A673 (cell line): ENCODE measurements around the gene DARS1. TPM values are rescaled to one million over a fixed set of nuclear protein-coding genes. Genes with fewer than 3 reads are reported as not detected.

Experiments used
- BruUV-seq: library from RNA; stranded (reverse); fragments of 400-500 nt; replicated peaks from 2 replicates; lab custom pipeline; 2021; lab: Mats Ljungman, UMichigan
- CTCF ChIA-PET: fragments of 300-600 bp; sonication (Branson Sonifier 250); formaldehyde crosslinking; loops from one replicate; lab custom pipeline; 2022; ENCODE audit warnings: antibody characterized with exemption; lab: Charles Lee
- POLR2A ChIA-PET: fragments of 300-600 bp; sonication (Branson Sonifier 250); formaldehyde crosslinking; loops from one replicate; lab custom pipeline; 2022; ENCODE audit warnings: antibody characterized with exemption; ENCODE audit not compliant: low non-redundant PET; lab: Charles Lee
- DNase-seq: peaks from one replicate; pipeline ENCODE4 v3.0.0-alpha.2; 2015; ENCODE audit warnings: low spot score
- H3K27ac ChIP-seq: fragments of 200-600 bp; sonication (generic); 2 replicates; pipeline ENCODE4 v1.5.1; 2016; ENCODE audit warnings: mixed run types, low read depth, mild to moderate bottlenecking, mixed read lengths, antibody characterized with exemption, low read length; ENCODE audit not compliant: poor library complexity, severe bottlenecking
- H3K27me3 ChIP-seq: fragments of 200-600 bp; sonication (generic); replicated peaks from 2 replicates; pipeline ENCODE4 v1.6.1; 2017; ENCODE audit warnings: mixed run types, low read depth, mild to moderate bottlenecking, mixed read lengths, antibody characterized with exemption, low read length; ENCODE audit not compliant: insufficient read depth, poor library complexity
- H3K36me3 ChIP-seq: fragments of 200-600 bp; sonication (generic); 2 replicates; pipeline ENCODE4 v1.6.1; 2016; ENCODE audit warnings: mixed run types, mild to moderate bottlenecking, mixed read lengths, antibody characterized with exemption, low read length; ENCODE audit not compliant: insufficient read depth, poor library complexity, severe bottlenecking
- H3K4me1 ChIP-seq: fragments of 200-600 bp; sonication (generic); 2 replicates; pipeline ENCODE4 v1.6.1; 2017; ENCODE audit warnings: mixed run types, mild to moderate bottlenecking, mixed read lengths, antibody characterized with exemption, low read length; ENCODE audit not compliant: insufficient read depth, poor library complexity, severe bottlenecking
- H3K4me3 ChIP-seq: fragments of 200-600 bp; sonication (generic); 2 replicates; pipeline ENCODE4 v1.5.1; 2016; ENCODE audit warnings: low read depth, mixed run types, mild to moderate bottlenecking, mixed read lengths, low read length; ENCODE audit not compliant: poor library complexity, severe bottlenecking
- H3K9me3 ChIP-seq: fragments of 200-600 bp; sonication (generic); 2 replicates; pipeline ENCODE4 v1.6.1; 2016; ENCODE audit warnings: mixed run types, low read depth, mild to moderate bottlenecking, mixed read lengths, antibody characterized with exemption, low read length; ENCODE audit not compliant: poor library complexity, severe bottlenecking
- CTCF ChIP-seq: fragments of 300-800, 200-600 bp; sonication (generic); conservative IDR thresholded peaks from 2 replicates; pipeline ENCODE4 v1.5.1; 2017; ENCODE audit warnings: low read depth, mild to moderate bottlenecking, antibody characterized with exemption, low read length, moderate library complexity, mixed read lengths
- EZH2 ChIP-seq: fragments of 200-600 bp; sonication (generic); IDR thresholded peaks from 2 replicates; pipeline ENCODE4 v1.6.1; 2017; ENCODE audit warnings: borderline replicate concordance, low read depth, mild to moderate bottlenecking, mixed read lengths, antibody characterized with exemption, low read length; ENCODE audit not compliant: poor library complexity, severe bottlenecking
- intact Hi-C: fragments of 100-400 bp; cut with micrococcal nuclease; formaldehyde crosslinking; loops from one replicate; pipeline ENCODE4 v1.10.0; 2022; ENCODE audit not compliant: unreplicated experiment
- total RNA-seq: library from RNA; stranded (reverse); gene quantifications from 2 replicates; pipeline ENCODE4 v1.2.3, GENCODE V29; 2021

The DARS1 gene
- total RNA-seq, 1 experiment from 2014 or later = 63.6 TPM

GRCh38 chr2:136004965-136005364 lies 19.5 kb upstream of the DARS1 start:
- DNase-seq = no peak
- H3K27ac ChIP-seq = no peak overlapping the region
- ChIA-PET POLR2A (interaction anchor here (0.6 kb wide), 1 partner anchor 83 kb away, joined by 6 read pairs; no protein-coding TSS in a partner anchor), CTCF (no interaction called here)
- no TSS peak for BruUV-seq
- no peaks in the 10 kb centered on the region for H3K9me3 ChIP-seq
- no peaks in the 10 kb centered on the region for H3K27me3 ChIP-seq
- no peaks in the 10 kb centered on the region for H3K36me3 ChIP-seq
- TF ChIP-seq CTCF = no peak
- no peak for TF ChIP-seq EZH2
- H3K4me3 ChIP-seq = no peak overlapping the region
- intact Hi-C loops = no loop called here
- no peaks in the 10 kb centered on the region for H3K4me1 ChIP-seq

GRCh38 chr2:136001131-136001530 lies 15.7 kb upstream of the DARS1 start:
- CTCF ChIA-PET = no interaction called here
- intact Hi-C loops = no loop called here
- Histone ChIP-seq H3K27ac (no peak overlapping the region), H3K4me3 (no peak overlapping the region), H3K36me3 (no peaks in the 10 kb centered on the region), H3K27me3 (no peaks in the 10 kb centered on the region), H3K9me3 (no peaks in the 10 kb centered on the region), H3K4me1 (no peaks in the 10 kb centered on the region)
- POLR2A ChIA-PET = no interaction called here
- TF ChIP-seq CTCF (no peak), EZH2 (no peak)
- BruUV-seq = no TSS peak
- no peak for DNase-seq

GRCh38 chr2:136000502-136000901 lies 15.1 kb upstream of the DARS1 start:
- CTCF ChIA-PET = no interaction called here

More at GRCh38 chr2:136000502-136000901, 15.1 kb upstream of the DARS1 start:
- Histone ChIP-seq H3K27ac (no peak overlapping the region), H3K36me3 (no peaks in the 10 kb centered on the region), H3K27me3 (no peaks in the 10 kb centered on the region), H3K4me1 (no peaks in the 10 kb centered on the region), H3K9me3 (no peaks in the 10 kb centered on the region), H3K4me3 (no peak overlapping the region)
- no peak for TF ChIP-seq EZH2
- no peak for TF ChIP-seq CTCF
- no TSS peak for BruUV-seq
- POLR2A ChIA-PET = no interaction called here
- no peak for DNase-seq
- intact Hi-C loops = no loop called here
